BLaER1 (cell line): Measurements from ENCODE around the gene QARS1.

ENCODE experiments used
- H3K27ac ChIP-seq: shearing (Covaris generic); formaldehyde crosslinking; 2 replicates; pipeline ENCODE4 v1.8.1; 2022
- H3K27me3 ChIP-seq: shearing (Covaris generic); formaldehyde crosslinking; 2 replicates; pipeline ENCODE4 v1.8.1; 2022
- H3K36me3 ChIP-seq: shearing (Covaris generic); formaldehyde crosslinking; 2 replicates; pipeline ENCODE4 v1.8.1; 2022
- H3K4me1 ChIP-seq: shearing (Covaris generic); formaldehyde crosslinking; 2 replicates; pipeline ENCODE4 v1.8.1; 2022
- H3K4me2 ChIP-seq: shearing (Covaris generic); formaldehyde crosslinking; 2 replicates; pipeline ENCODE4 v1.8.1; 2022
- H3K4me3 ChIP-seq: shearing (Covaris generic); formaldehyde crosslinking; 2 replicates; pipeline ENCODE4 v1.8.1; 2022
- H3K9ac ChIP-seq: shearing (Covaris generic); formaldehyde crosslinking; 2 replicates; pipeline ENCODE4 v1.8.1; 2022
- H3K9me3 ChIP-seq: shearing (Covaris generic); formaldehyde crosslinking; 2 replicates; pipeline ENCODE4 v1.8.1; 2022
- H4K20me1 ChIP-seq: shearing (Covaris generic); formaldehyde crosslinking; 2 replicates; pipeline ENCODE4 v1.8.1; 2022
- Cebpa-rat ChIP-seq: shearing (Covaris generic); IDR thresholded peaks from 2 replicates; pipeline ENCODE4 v1.8.1; 2022

Gene QARS1

DNA sequence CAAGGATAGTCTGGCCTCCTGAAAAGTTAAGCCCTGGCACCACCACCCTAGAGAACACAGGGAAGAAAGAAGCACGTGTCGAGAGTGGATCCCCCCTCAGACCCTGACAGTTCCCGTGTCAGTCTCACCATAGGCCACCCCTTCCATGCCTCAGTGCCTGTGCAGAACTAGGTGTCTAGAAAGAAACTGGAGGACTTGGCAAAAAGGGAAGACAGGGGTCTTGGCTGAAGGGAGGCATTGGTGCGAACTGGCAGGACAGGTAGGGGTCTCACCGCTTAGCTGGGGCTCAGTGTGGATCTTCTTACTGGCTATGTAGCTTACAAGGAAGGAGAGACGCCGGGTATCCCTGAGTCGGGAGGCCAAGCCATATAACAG lies 518 bp downstream of the QARS1 start:
- no peak for TF ChIP-seq Cebpa-rat
- H3K9ac ChIP-seq, result peak overlapping the region; percentile 94
- H3K9me3 ChIP-seq, result no peaks in the 10 kb centered on the region
- no peaks in the 10 kb centered on the region for H4K20me1 ChIP-seq
- H3K27ac ChIP-seq, result peak overlapping the region; percentile 92
- peaks cover 32% of the 10 kb centered on the region for H3K4me1 ChIP-seq
- no peaks in the 10 kb centered on the region for H3K27me3 ChIP-seq
- peak overlapping the region; percentile 99 for H3K4me2 ChIP-seq
- H3K36me3 ChIP-seq, result peaks cover 78% of the 10 kb centered on the region
- peak overlapping the region; percentile 84 for H3K4me3 ChIP-seq

DNA sequence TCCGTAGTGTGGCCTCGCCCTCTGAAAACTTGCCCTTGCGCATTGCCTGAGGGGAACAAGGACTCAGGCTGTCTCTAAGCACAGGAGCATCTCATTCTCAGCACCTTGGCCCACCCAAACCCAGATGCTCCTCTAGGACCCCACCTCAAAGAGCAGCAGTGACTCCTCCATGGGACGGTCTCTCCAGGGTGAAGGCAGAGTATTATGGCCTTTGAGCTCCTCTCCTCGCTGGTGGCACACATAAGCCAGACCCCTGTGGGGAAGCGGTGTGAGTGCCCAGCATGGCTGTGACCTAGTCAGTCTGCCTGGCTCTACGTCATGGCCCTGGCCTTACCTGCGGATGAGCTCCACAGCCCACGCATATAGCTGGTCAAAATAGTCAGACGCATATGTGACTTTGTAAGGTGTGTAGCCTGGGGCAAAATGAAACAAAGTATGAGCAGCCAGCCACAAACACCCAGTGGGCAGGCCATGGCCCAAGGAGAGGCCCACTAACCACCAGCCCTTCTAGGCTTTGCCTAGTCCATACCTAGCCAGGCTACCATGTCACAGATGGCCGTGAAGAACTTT lies 4.4 kb downstream of the QARS1 start:
- no peaks in the 10 kb centered on the region for H3K9me3 ChIP-seq
- H3K36me3 ChIP-seq, result peaks cover 81% of the 10 kb centered on the region
- no peak for TF ChIP-seq Cebpa-rat

DNA sequence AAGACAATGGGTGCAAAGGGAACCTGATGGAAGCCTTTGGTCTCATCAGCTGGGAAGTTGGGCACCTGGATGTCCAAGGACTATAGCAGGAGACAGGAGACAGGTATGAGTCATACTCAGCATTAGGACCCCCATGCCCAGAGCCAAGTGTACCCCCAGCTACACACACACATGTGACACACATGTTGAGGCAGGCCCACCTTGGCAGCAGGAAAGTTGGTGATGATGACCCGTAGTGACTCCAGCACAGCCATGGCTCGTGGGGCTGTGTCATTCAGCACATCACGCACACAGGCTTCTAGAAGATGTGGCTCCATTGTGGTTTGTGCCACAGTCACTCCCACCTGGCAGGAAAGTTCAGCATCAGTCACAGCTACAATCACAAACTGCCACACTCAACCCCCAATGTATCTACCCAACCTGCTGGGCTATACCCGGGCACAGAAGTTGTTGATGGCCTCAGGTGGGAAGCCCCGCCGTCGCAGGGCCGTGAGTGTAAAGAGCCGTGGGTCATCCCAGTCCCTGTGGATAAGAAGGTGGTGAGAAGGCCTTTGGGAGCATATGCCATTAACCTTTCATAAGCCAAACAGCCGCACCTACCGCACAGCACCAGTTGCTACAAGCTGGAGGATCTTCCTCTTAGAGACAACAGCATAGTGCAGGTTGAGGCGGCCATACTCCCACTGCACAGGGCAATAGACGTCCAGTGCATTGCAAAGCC lies 5.5 kb downstream of the QARS1 start:
- Histone ChIP-seq H3K9ac (no peak overlapping the region), H4K20me1 (no peaks in the 10 kb centered on the region), H3K4me3 (no peak overlapping the region), H3K27me3 (no peaks in the 10 kb centered on the region), H3K4me2 (no peak overlapping the region), H3K36me3 (peaks cover 81% of the 10 kb centered on the region), H3K4me1 (peaks cover 25% of the 10 kb centered on the region), H3K27ac (no peak overlapping the region), H3K9me3 (no peaks in the 10 kb centered on the region)
- TF ChIP-seq Cebpa-rat, result no peak

More for the DNA sequence above, 4.4 kb downstream of the QARS1 start:
- Histone ChIP-seq H4K20me1 (no peaks in the 10 kb centered on the region), H3K27me3 (no peaks in the 10 kb centered on the region), H3K9ac (no peak overlapping the region), H3K4me3 (no peak overlapping the region), H3K4me2 (no peak overlapping the region), H3K27ac (no peak overlapping the region), H3K4me1 (peaks cover 23% of the 10 kb centered on the region)

DNA sequence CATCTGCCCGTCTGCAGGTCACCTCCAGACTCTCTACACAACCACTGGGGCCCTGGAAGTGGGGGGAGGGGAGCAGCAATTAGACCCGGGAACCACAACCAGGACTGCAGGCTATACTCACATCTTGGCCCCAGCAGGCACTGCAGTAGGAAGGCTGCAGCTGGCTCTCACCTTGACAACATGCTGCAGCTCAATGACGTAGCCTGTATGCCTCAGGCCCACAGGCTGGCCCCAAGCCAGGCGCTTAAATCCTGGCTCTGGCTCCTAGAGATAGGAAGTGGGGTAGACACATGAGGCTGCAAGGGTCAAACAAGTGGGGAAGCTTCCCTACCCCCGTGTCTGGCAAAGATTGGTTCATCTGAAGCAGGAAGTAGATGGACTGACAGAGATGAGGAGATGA lies 6.1 kb downstream of the QARS1 start:
- H4K20me1 ChIP-seq, result no peaks in the 10 kb centered on the region
- no peak overlapping the region for H3K4me3 ChIP-seq
- H3K9me3 ChIP-seq, result no peaks in the 10 kb centered on the region
- no peak overlapping the region for H3K27ac ChIP-seq
- no peak overlapping the region for H3K4me2 ChIP-seq
- H3K36me3 ChIP-seq, result peaks cover 78% of the 10 kb centered on the region
- H3K9ac ChIP-seq, result no peak overlapping the region
- H3K27me3 ChIP-seq, result no peaks in the 10 kb centered on the region
- TF ChIP-seq Cebpa-rat, result no peak
- H3K4me1 ChIP-seq, result peaks cover 18% of the 10 kb centered on the region

DNA sequence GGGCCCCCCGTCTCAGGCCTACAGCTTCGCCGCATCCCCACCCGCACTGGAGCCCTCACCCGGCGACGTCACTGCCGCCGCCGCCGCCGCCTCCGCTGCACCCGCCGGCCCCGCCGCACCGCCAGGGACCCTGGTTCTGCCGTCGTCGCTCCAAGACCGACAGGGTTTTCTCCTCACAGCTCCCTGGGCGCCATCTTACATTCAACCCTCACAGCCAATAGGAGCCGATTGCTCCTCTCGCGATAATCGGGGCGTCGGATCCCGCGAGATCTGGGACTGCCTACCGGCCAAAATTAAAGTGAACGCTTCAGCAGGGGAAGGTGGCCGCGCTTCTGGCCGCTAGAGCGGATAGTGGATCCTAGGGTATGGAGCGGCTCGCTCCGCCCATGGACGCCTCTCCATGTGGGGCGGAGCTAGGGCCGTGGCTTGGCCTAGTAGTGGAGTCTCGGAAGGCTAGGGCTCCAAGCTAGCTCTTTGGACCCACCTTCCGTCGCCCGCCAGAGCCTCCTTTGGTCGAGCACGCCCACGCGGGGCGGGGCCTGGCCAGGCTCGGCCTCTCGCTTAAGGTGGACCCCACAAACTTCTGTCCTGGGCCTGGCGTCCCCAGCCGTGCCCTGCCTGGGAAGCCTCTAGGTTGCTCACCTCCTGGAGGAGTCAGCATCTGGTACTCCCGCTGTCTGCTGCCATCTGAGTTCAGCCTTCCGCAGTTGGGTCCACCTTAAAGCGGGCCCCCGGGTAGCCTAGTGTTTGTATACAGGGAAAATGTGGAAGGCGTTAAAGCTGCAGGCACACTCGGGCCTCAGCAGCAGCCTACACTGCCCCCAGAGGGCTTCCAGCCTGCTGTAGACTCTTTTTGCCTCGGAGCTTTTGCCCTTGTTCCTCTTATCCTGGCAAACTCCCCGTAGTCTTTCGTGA lies 10.4 kb downstream of the QARS1 start, which contains the start of gene QRICH1:
QRICH1 (minus strand) TSS at position 219 of the 915 bp plus-strand sequence. CDS start 17,054 bp downstream, outside the sequence.
- peak within 1 kb of the TSS; percentile 94 for H3K4me2 ChIP-seq
- no peaks in the 10 kb centered on the region for H3K27me3 ChIP-seq
- peaks cover 42% of the 10 kb centered on the region for H4K20me1 ChIP-seq
- peak within 1 kb of the TSS; percentile 96 for H3K9ac ChIP-seq
- H3K36me3 ChIP-seq, result peaks cover 64% of the 10 kb centered on the region
- H3K9me3 ChIP-seq, result no peaks in the 10 kb centered on the region
- H3K4me1 ChIP-seq, result peaks cover 36% of the 10 kb centered on the region
- peak within 1 kb of the TSS; percentile 97 for H3K27ac ChIP-seq
- TF ChIP-seq Cebpa-rat, result no peak
- peak within 1 kb of the TSS; percentile 78 for H3K4me3 ChIP-seq

DNA sequence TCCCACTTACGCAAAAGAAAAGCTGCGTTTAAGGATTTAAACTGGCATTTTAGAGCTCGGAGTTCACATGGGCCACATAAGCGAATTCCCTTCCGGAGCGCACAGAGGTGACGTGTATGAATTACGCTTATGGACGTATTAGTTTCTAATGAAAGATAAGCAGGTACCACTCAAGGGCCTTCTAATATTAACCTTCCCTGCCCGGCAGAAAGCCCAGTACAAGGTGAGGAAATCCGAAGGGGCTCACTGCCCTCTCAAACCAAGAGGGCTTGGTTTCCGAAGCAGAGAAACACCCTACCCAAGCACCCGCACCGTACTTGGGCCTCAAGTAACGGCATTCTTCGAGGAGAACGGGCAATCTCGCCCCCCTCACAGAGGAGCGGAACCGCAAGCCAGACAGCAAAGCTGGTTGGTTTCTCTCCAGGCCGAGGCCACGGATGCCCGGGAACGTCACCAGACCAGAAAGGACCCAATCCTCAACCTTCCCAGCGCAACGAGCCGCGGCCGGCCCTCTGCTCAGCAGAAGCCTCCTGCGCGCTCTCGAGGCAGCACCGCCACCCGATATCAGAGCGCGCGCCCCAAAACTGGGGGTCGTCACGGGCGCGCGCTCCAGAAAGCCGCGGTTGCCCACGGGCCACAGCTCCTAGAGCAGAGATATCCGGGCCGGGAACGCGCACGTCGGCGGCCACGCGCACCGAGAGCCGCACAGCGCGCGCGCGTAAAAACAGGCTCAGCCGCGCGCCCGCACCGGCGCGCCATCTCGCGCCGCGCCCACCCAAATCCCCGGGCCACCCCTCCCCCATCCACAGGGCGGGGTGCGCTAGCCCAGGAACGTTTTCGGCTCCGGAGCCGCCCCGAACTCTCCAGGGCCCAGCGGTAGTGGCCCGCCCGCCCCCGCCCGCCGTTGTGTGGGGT lies 11.4 kb downstream of the QARS1 start:
- TF ChIP-seq Cebpa-rat, result no peak
- Histone ChIP-seq H3K4me3 (peak overlapping the region; percentile 78), H3K36me3 (peaks cover 64% of the 10 kb centered on the region), H3K4me1 (peaks cover 36% of the 10 kb centered on the region), H3K9ac (peak overlapping the region; percentile 96), H3K27me3 (no peaks in the 10 kb centered on the region), H3K27ac (peak overlapping the region; percentile 97), H3K9me3 (no peaks in the 10 kb centered on the region), H4K20me1 (peaks cover 51% of the 10 kb centered on the region), H3K4me2 (peak overlapping the region; percentile 94)

DNA sequence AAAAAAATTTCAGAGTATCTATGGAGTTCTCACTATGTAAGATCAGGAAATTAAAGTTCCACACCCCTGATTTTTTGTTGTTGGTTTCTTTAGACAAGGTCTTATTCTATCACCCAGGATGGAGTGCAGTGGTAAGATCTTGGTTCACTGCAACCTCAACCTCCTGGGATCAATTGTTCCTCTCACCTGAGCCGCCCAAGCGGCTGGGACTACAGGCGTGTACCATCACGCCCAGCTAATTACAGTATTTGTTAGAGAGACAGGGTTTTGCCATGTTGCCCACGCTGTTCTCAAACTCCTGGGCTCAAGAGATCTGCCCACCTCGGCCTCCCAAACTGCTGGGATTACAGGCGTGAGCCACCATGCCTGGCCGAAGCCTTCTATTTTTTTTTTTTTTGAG lies 23.1 kb downstream of the QARS1 start:
- Histone ChIP-seq H3K36me3 (peaks cover 83% of the 10 kb centered on the region), H3K4me1 (no peaks in the 10 kb centered on the region), H3K9me3 (no peaks in the 10 kb centered on the region), H3K9ac (no peak overlapping the region), H3K4me3 (no peak overlapping the region), H3K27me3 (no peaks in the 10 kb centered on the region), H4K20me1 (peaks cover 100% of the 10 kb centered on the region), H3K4me2 (no peak overlapping the region), H3K27ac (no peak overlapping the region)
- TF ChIP-seq Cebpa-rat, result no peak

DNA sequence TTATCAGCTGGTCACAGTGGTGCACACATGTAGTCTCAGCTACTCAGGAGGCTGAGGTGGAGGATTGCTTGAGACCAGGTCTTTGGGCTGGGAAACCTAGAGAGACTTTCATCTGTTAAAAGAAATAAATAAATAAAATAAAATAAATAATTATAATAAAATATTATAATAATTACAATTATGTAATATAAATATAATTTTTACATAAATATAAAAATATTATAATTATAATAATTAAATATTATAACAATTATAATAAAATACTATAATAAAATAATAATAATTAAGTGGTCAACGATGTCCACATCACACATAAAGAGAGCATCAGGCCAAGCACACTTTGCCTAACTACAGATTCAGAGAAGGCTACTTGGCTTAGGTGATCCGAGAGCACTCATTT lies 25.3 kb downstream of the QARS1 start:
- peaks cover 100% of the 10 kb centered on the region for H4K20me1 ChIP-seq
- no peaks in the 10 kb centered on the region for H3K27me3 ChIP-seq
- no peak overlapping the region for H3K4me3 ChIP-seq
- no peaks in the 10 kb centered on the region for H3K4me1 ChIP-seq
- H3K4me2 ChIP-seq, result no peak overlapping the region
- TF ChIP-seq Cebpa-rat, result no peak
- H3K9ac ChIP-seq, result no peak overlapping the region; the same call in 1 of the 2 replicates
- H3K9me3 ChIP-seq, result no peaks in the 10 kb centered on the region
- H3K36me3 ChIP-seq, result peaks cover 85% of the 10 kb centered on the region
- no peak overlapping the region for H3K27ac ChIP-seq

DNA sequence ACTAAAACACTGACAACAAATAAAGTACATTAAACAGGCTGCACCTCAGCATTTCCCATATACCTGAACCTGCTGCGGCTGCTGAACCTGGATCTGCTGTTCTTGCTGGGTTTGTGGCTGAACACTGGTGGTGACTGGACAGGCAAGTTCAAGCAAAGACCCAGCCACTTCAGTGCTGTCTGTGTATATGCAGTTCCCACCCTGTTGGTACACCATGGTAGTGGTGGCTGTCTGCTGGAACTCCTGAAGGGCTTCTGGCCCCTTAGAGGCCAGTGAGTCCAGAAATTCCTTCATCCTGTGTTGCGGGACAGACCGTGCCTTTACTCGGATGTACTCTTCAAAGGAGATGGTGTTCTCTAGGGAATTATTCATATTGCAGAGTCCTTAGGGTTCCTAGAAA lies 27.9 kb downstream of the QARS1 start:
- no peak overlapping the region for H3K4me2 ChIP-seq
- H4K20me1 ChIP-seq, result peaks cover 100% of the 10 kb centered on the region
- H3K36me3 ChIP-seq, result peaks cover 89% of the 10 kb centered on the region
- no peaks in the 10 kb centered on the region for H3K4me1 ChIP-seq
- no peak overlapping the region for H3K27ac ChIP-seq
- H3K9ac ChIP-seq, result no peak overlapping the region
- H3K9me3 ChIP-seq, result no peaks in the 10 kb centered on the region
- no peak for TF ChIP-seq Cebpa-rat
- no peak overlapping the region for H3K4me3 ChIP-seq
- H3K27me3 ChIP-seq, result no peaks in the 10 kb centered on the region
